Nucleus accumbens (tissue), 56 donors: ENCODE measurements around the gene MIA3.

Experiments used
- DNase-seq, 56 donors: peaks; one replicate each; lab custom pipeline; 2025; lab: John Stamatoyannopoulos, UW

The MIA3 gene

DNA sequence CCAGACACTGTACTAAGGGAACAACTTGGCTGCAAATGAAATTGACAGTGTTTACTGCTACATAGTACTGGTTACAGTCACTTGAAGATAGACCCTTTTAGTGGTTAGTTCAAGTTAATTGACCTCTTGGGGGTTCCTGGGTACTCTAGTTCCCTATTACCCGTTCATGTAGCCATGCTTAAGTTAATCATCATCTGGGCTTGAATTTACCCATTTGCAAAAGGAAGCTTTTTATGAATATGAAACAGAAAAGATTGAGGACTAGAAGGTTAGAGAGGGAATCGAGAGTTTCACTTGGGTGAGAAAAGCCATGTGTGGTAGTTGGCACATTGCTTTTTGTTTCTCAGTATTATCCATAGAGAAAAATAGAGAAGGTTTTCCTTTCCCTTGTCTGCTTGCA, 2.7 kb downstream of the MIA3 start:
- no peak for DNase-seq

- no peak for DNase-seq
Observed at GRCh38 chr1:222622765-222623164, 4.9 kb downstream of the MIA3 start.

DNA sequence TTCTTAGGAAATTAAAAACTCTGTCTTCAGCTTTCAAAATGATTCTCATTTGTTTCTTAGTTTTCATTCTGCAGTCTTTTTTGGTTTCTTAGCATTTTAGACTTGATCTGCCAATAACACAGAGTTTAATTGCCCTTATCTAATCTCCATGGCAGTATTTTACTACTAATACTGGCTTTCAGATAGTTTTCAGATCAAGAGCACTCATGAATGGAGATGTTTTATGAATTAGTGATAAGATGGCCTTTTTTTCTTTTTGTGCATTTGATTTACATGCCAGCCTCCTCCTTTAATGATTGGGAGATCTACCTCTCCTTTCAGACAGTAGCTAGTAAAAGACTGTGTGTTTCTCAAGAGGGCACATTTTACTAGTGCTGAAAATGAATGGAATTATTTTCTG, 5.6 kb downstream of the MIA3 start:
- DNase-seq, result no peak

GRCh38 chr1:222624214-222624613, 6.3 kb downstream of the MIA3 start:
- no peak for DNase-seq

DNA sequence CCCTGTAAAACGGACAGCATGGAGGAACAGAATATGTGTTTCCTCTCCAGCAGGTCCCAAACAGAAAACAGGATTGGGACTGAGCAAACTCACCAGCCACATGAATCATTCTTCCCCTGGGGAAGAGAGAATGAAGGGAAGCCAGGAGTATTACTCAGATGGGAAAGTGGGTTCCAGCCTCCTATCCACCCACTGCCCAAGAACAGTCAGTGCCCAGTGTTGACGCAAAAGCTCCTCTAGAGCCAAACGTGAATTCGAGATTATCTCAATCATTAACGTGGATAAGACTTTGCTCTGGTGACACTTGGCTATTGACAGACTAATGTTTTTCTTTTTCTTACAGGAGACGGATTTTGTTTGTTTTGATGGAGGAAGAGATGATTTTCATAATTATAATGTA, 9.3 kb downstream of the MIA3 start:
- DNase-seq, result no peak

- peak in 4 of 56 donors; percentile 8 to 25 (median 16) for DNase-seq
Observed at GRCh38 chr1:222629921-222630535, 12.1 kb downstream of the MIA3 start.

DNA sequence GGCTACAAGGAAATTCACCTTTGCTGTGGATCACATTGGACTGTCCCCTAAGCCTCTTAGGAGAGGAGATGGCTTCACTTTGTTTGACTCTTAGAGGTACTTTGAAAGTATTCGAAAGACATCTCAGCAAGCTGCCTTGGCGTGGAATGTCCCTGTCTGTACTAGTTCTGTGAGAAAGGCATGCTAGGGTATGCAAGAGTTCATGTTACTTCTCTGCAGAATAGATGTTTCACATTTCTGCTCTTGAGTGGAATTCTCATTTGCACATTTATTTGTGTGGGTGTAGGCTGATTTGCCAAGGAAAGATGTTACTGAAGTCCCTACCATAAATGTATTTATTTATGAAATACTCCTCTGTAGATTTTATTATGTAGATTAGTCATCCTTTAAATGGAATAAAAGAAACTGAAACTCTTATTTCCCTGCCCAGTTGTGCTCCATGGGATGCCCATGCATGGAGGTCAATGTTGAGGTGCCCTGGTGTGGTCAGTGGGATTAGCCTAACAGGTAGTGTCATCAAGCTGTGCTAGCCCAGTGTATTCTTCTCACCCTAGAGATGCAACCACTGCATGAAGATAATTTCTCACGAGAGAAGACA, 13.8 kb downstream of the MIA3 start:
- no peak for DNase-seq

GRCh38 chr1:222632749-222633148, 14.9 kb downstream of the MIA3 start:
- DNase-seq, result no peak

DNA sequence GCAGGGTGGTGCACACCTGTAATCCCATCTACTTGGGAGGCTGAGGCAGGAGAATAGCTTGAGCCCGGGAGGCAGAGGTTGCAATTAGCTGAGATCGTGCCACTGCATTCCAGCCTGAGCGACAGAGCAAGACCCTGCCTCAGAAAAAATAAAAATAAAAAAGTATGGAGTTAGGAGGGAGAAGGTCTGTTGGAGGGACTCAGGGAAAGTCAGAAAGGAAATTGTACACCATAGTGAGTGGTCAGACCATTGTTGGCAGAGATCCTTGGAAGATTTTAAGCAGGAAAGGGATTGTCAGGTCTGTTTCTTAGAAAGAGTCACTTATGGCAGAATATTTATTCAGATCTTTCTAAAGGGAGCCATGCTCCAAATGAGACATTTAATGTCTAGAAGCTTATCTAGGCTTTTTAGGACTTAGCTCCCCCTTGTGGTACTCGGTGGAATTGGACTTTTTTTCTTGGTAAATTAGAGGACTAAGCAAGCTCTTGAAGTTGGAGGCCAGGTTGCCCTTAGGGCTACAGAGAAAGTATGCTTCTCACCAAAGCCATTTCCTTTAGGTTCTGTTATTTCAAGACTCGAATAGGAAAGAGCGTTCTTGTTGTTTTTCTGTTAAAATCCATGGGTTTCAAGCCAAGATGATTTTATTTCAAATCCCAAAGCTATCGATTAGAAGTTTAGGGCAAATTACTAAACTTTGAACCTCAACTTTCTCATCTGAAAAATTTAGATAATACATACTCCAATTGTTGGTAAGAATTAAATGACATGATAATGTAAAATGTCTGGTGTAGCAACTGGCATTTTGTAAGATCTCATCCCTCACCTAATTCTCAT, 16.5 kb downstream of the MIA3 start:
- peak in 24 of 56 donors; percentile 5 to 83 (median 32) for DNase-seq

- no peak for DNase-seq
Observed at GRCh38 chr1:222641269-222641948, 23.5 kb downstream of the MIA3 start.

DNA sequence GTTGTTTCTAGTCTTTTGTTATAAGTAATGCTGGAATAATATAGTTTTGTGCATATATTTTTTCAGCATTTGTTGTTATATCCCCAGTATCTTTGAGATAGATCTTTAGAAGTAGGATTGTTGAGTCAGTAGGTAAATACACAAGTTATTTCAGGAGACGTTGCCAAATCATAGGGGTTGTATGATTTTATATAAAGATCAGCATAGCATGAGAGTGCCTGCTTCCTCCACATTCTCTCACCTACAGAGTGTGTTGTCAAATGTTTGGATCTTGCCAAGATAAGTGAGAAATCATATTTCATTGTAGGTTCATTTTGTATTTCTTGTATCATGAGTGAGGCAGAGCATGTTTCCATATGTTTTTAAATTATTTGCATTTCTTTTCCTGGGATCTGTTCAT, 24.6 kb downstream of the MIA3 start:
- DNase-seq, result no peak

DNA sequence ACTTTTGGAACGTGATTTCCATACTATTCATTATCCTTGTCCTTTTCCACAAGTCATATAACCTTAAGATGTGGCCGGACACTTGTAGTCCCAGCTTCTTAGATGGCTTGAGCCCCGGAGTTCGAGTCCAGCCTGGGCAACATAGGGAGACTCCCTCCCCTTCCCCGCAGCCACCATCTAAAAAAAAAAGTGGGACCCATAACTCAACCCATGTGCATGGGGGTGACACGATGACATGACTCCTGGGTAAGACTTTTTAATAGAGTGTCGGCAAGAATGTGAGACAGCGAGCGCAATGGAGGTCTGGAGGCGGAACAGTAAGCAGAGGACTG, 25.7 kb downstream of the MIA3 start:
- no peak for DNase-seq

DNA sequence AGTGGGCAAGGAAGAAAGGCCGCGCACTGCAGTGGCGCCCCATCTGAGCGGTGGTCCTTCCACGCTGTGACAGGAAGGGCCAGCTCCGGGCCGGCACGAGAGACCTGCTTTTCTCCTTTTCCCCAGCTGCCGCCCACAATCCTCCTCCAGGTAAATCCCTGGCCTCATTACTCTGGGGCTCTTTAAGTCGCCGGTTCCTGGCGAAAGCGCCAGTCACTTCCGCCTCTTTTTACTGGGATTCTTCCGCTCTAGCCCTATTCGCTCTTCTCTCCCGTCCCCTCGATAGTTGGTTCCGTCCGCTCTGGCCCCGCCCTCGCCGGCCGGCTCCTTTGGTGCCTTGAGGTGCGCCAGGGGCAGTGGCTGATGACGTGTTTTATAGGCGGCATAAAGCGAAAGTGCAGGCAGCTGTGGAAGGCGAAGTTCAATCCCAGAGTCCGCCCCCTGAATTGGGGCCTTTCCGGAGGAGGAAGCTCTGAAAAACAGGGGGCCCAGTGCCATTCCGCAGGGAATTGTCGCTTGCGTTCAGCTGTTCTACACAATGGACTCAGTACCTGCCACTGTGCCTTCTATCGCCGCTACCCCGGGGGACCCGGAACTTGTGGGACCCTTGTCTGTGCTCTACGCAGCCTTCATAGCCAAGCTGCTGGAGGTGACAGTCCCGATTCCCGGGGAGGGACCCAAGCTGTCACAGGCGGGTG, 26.2 kb downstream of the MIA3 start:
- DNase-seq, result peak; percentile 41 to 98 (median 93)

GRCh38 chr1:222644636-222644980, 26.7 kb downstream of the MIA3 start:
- DNase-seq, result peak in 1 of 56 donors; percentile 56

DNA sequence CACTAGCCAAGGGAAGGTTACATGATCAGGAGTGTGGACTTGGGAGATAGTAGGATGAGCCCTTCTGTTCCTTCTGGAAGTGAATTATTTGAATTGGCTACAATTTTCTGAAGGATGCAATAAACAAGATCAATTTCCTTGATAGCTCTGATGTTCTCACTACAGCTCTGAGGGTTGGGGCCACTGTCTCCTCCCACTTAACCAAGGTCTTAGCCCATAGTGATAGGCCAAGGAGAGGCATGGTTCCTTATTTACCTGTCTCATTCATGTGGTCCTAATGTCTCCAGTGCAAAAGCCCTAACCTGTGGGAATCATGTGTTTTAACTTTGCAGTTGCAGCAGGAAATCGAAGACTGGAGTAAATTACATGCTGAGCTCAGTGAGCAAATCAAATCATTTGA, 34.8 kb downstream of the MIA3 start:
- no peak for DNase-seq

DNA sequence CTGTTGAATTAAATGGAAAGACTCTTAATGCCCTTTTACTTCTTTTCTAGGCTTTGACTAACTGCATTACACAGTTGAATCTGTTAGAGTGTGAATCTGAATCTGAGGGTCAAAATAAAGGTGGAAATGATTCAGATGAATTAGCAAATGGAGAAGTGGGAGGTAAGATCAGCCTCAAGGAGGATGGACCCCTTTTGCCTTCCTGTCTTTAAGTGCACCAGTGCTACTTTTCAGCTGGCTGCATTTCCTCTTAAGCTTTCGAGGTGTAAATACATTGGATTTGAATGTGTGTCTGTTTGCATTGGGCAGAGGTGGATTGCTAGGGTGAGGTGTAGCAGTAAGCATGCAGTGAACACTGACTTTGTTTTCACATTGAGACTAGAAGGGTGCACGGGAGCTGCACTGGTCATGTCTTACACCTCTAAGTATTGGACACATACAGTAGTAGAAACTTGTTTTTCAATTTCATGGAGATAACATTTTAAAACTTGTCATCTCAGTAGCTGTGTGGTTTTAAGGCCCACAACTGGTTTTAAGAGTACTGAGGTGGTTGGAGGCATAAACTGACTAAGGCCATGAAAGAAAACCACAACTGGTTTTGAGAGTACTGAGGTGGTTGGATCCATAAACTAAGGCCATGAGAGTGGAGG, 35.4 kb downstream of the MIA3 start:
- DNase-seq, result no peak

DNA sequence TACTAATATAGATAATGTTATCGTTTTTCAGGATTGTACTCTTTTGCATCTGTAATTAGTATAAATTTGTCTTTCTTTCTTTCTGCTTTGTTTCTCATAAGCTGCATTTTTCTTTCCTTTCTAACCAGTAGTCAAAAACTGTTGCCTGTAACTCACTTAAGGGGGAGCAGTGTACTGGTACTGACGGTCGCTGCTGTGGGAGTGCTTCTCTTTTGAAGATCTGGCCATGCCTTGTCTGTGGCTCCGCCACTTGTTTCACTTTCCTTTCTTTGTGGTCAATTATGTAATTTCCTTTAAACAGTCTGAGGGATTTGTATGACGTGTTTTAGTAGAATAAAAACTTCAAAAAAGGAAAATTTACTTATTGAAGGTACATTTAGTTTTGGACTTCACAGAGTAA, 37.0 kb downstream of the MIA3 start:
- peak in 6 of 56 donors; percentile 2 to 23 (median 6) for DNase-seq

DNA sequence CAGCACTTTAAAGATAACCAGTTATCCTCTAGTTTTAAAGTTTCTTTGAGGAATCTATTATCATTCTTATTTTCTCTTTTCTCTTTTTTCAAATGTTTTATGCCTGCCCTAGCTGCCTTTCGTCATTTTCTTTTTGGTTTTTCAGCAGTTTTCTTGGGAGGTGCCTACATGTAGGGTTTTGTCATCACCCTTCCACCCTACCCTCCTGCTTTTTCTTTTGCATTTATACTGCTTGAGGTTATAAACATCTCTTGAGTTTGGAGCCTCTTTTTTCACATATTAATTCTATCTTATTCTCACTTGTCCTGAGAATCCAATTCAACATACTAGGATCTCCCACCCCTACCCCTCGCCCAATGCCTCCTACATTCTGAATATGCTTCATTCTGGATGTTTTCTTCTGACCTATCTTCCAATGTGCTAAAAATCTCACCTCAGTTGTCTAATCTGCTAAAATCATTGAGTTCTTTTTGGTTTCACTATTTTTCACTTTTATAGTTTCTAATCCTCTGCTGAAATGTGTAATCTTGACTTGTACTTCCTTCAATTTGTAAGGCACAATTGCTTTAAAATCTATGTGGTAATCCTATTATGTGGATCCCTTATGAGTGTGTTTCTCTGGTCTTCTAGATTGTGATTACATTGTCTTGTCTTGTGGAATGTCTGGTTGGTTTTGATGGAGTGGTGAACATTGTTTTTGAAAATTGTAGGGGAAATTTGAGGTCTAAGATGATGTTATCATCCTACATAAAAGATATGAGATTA, 38.7 kb downstream of the MIA3 start:
- DNase-seq, result no peak

- no peak for DNase-seq
Observed at GRCh38 chr1:222657899-222658298, 40.0 kb downstream of the MIA3 start.
